Natural killer cell (primary cell): ENCODE data around the gene HHAT. TPM values are rescaled to one million over a fixed set of nuclear protein-coding genes. Genes with fewer than 3 reads are reported as not detected.
"Not testable (repeated sequence)": the region's sequence is repeated elsewhere in the genome, so short reads cannot be mapped to it uniquely, and the experiment has no call there.

Experiments used
- ATAC-seq, 3 donors: fragments of 150-1000 bp in 2 of 3; fragments of 200-7000 bp in 1 of 3; cut with Tn5 transposase; 1 replicate in 1 of 3; 2 replicates in 2 of 3; pipeline ENCODE4 v1.10.0; 2021; ENCODE audit warnings: mild to moderate bottlenecking in 2 of 3, moderate library complexity in 2 of 3
- DNase-seq, 2 donors: peaks; one replicate each; pipeline versions ENCODE4 v3.0.0 to v3.0.0-alpha.2; 2013 to 2021; ENCODE audit warnings: mixed read lengths in 1 of 2
- H3K27ac ChIP-seq: one replicate; pipeline ENCODE4 v1.5.1; 2013; ENCODE audit warnings: mild to moderate bottlenecking, low read length
- H3K27me3 ChIP-seq: one replicate; pipeline ENCODE4 v1.6.1; 2013; ENCODE audit warnings: low read length; ENCODE audit not compliant: control insufficient read depth, insufficient read depth
- H3K36me3 ChIP-seq: one replicate; pipeline ENCODE4 v1.6.1; 2013; ENCODE audit warnings: low read length; ENCODE audit not compliant: control insufficient read depth, insufficient read depth
- H3K4me1 ChIP-seq: one replicate; pipeline ENCODE4 v1.6.1; 2013; ENCODE audit warnings: low read length; ENCODE audit not compliant: control insufficient read depth, insufficient read depth
- H3K4me3 ChIP-seq: one replicate; pipeline ENCODE4 v1.5.1; 2013; ENCODE audit warnings: low read length
- H3K9me3 ChIP-seq: one replicate; pipeline ENCODE4 v1.6.1; 2013; ENCODE audit warnings: low read length; ENCODE audit not compliant: control insufficient read depth, insufficient read depth
- H3K27ac Mint-ChIP-seq, 2 donors: one replicate each; pipeline ENCODE4 v1.8.0; 2022; ENCODE audit warnings: mild to moderate bottlenecking in 2 of 2, mixed read lengths in 2 of 2, moderate library complexity in 1 of 2
- H3K27me3 Mint-ChIP-seq, 2 donors: one replicate each; pipeline ENCODE4 v1.8.0; 2022; ENCODE audit warnings: low read depth in 2 of 2, mixed read lengths in 2 of 2
- H3K36me3 Mint-ChIP-seq: one replicate; pipeline ENCODE4 v1.8.0; 2022; ENCODE audit warnings: mixed read lengths
- H3K4me1 Mint-ChIP-seq, 2 donors: one replicate each; pipeline ENCODE4 v1.8.0; 2022; ENCODE audit warnings: mixed read lengths in 2 of 2
- H3K4me3 Mint-ChIP-seq: one replicate; pipeline ENCODE4 v1.8.0; 2022; ENCODE audit warnings: mild to moderate bottlenecking, moderate library complexity, mixed read lengths
- H3K9me3 Mint-ChIP-seq, 2 donors: one replicate each; pipeline ENCODE4 v1.8.0; 2022; ENCODE audit warnings: mixed read lengths in 2 of 2
- CTCF ChIP-seq: fragments of 200-600 bp; IDR thresholded peaks from one replicate; pipeline ENCODE4 v1.8.0; 2022; ENCODE audit warnings: antibody characterized with exemption
- WGBS: methylation state at CpG from one replicate; pipeline ENCODE4 v1.1.7; 2013; ENCODE audit warnings: missing lambda C conversion rate; ENCODE audit not compliant: insufficient coverage; 5-methylcytosine and 5-hydroxymethylcytosine counted together
- intact Hi-C: fragments of 100-400 bp; cut with micrococcal nuclease; formaldehyde crosslinking; loops from one replicate; pipeline ENCODE4 v1.14.2; 2022
- total RNA-seq, 4 donors: library from RNA; stranded (reverse); fragments of 120-200 nt in 1 of 4; gene quantifications; one replicate each; pipeline versions ENCODE4 v1.2.3 to v1.2.4, GENCODE V29; 2013 to 2022

The HHAT gene
- total RNA-seq, 3 donors from 2014 or later (not counting 1 experiment from before 2014, with no cell fraction given) = 0.79 to 1.1 (median 0.82) TPM

- H3K4me3 Mint-ChIP-seq = no peak overlapping the region
Observed at GRCh38 chr1:210347112-210347511, 18.4 kb downstream of the HHAT start.

DNA sequence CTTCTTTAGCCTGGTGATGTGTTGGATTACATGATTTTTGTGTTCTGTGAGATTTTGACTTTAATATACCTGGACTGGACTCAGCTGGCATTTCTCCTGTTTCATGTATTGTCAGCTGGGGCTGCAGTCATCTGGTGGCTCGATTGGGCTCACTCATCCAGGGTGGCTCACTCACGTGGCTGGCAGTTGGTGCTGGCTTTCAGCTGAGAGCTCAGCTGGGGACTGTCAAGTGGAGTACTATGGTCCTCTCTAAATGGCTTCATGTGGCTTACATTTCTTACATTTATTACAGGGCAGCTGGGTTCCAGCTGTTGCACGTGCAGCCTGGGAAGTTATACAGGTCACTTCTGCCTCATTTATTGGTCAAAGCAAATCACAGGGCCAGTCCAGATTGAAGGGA, 22.8 kb downstream of the HHAT start:
- Histone ChIP-seq H3K4me3 (no peak overlapping the region), H3K4me1 (no peaks in the 10 kb centered on the region), H3K27ac (no peak overlapping the region), H3K27me3 (no peaks in the 10 kb centered on the region), H3K9me3 (no peaks in the 10 kb centered on the region), H3K36me3 (no peaks in the 10 kb centered on the region)
- Mint-ChIP-seq H3K4me3 (no peak overlapping the region), H3K9me3 (no peaks in the 10 kb centered on the region), H3K36me3 (no peaks in the 10 kb centered on the region), H3K27ac (no peak overlapping the region), H3K27me3 (no peaks in the 10 kb centered on the region), H3K4me1 (peaks cover 0 to 5% of the 10 kb centered on the region in 2 donors)
- intact Hi-C loops = no loop called here
- no peak for TF ChIP-seq CTCF
- 74% methylated on average over 3 of the region's 3 CpGs for WGBS
- ATAC-seq (no peak), DNase-seq (no peak)

More at GRCh38 chr1:210347112-210347511, 18.4 kb downstream of the HHAT start:
- Mint-ChIP-seq H3K27me3 (no peaks in the 10 kb centered on the region), H3K4me1 (peaks cover 0 to 5% of the 10 kb centered on the region in 2 donors), H3K27ac (no peak overlapping the region), H3K36me3 (no peaks in the 10 kb centered on the region), H3K9me3 (no peaks in the 10 kb centered on the region)
- Histone ChIP-seq H3K27ac (no peak overlapping the region), H3K4me3 (no peak overlapping the region), H3K36me3 (no peaks in the 10 kb centered on the region), H3K27me3 (no peaks in the 10 kb centered on the region), H3K9me3 (no peaks in the 10 kb centered on the region), H3K4me1 (peaks cover 8% of the 10 kb centered on the region)
- intact Hi-C loops = no loop called here
- TF ChIP-seq CTCF = no peak
- DNase-seq (peak in 1 of 2 donors; percentile 30), ATAC-seq (peak in 2 of 3 donors; percentile 40 to 42)
- 33% methylated on average over 1 of the region's 1 CpG for WGBS

GRCh38 chr1:210352575-210352974, 23.9 kb downstream of the HHAT start:
- no peaks in the 10 kb centered on the region for H3K27me3 Mint-ChIP-seq

GRCh38 chr1:210354305-210354704, 25.6 kb downstream of the HHAT start:
- H3K9me3 ChIP-seq, H3K27ac Mint-ChIP-seq, ATAC-seq, H3K27me3 Mint-ChIP-seq, H3K4me1 Mint-ChIP-seq, H3K4me3 ChIP-seq, H3K4me1 ChIP-seq, H3K9me3 Mint-ChIP-seq, H3K27me3 ChIP-seq, H3K4me3 Mint-ChIP-seq, H3K27ac ChIP-seq, H3K36me3 ChIP-seq, intact Hi-C loops, DNase-seq, H3K36me3 Mint-ChIP-seq: not testable (repeated sequence)
- WGBS = 96% methylated on average over 3 of the region's 3 CpGs

More at GRCh38 chr1:210352575-210352974, 23.9 kb downstream of the HHAT start:
- H3K9me3 ChIP-seq = no peaks in the 10 kb centered on the region
- no peak for TF ChIP-seq CTCF
- intact Hi-C loops = no loop called here
- H3K36me3 ChIP-seq = no peaks in the 10 kb centered on the region
- H3K27me3 ChIP-seq = no peaks in the 10 kb centered on the region
- 82% methylated on average over 4 of the region's 4 CpGs for WGBS
- no peaks in the 10 kb centered on the region for H3K4me1 Mint-ChIP-seq
- DNase-seq = no peak
- no peak overlapping the region for H3K4me3 Mint-ChIP-seq
- H3K27ac Mint-ChIP-seq = no peak overlapping the region
- no peak overlapping the region for H3K4me3 ChIP-seq
- no peaks in the 10 kb centered on the region for H3K9me3 Mint-ChIP-seq
- H3K27ac ChIP-seq = no peak overlapping the region
- no peaks in the 10 kb centered on the region for H3K4me1 ChIP-seq
- no peak for ATAC-seq
- H3K36me3 Mint-ChIP-seq = no peaks in the 10 kb centered on the region
